Medulla oblongata (tissue), 1 donor: Measurements from ENCODE around the gene LRMDA.

ENCODE experiments used
- DNase-seq: peaks from one replicate; pipeline ENCODE4 v3.0.0-alpha.2; 2015; ENCODE audit errors: extremely low spot score

The LRMDA gene

GRCh38 chr10:75951627-75952026, 520.2 kb downstream of the LRMDA start:
- DNase-seq, result no peak

GRCh38 chr10:75952093-75952492, 520.7 kb downstream of the LRMDA start:
- no peak for DNase-seq

GRCh38 chr10:75954486-75954885, 523.1 kb downstream of the LRMDA start:
- no peak for DNase-seq

- DNase-seq, result peak; percentile 7
Observed at GRCh38 chr10:75955973-75956502, 524.6 kb downstream of the LRMDA start.

GRCh38 chr10:75956624-75957023, 525.2 kb downstream of the LRMDA start:
- no peak for DNase-seq

GRCh38 chr10:75957314-75958120, 526.1 kb downstream of the LRMDA start:
- DNase-seq, result no peak

- DNase-seq, result no peak
Observed at GRCh38 chr10:75959209-75959608, 527.8 kb downstream of the LRMDA start.

- no peak for DNase-seq
Observed at GRCh38 chr10:75959912-75960311, 528.5 kb downstream of the LRMDA start.

GRCh38 chr10:75962395-75963061, 531.1 kb downstream of the LRMDA start:
- DNase-seq, result no peak

GRCh38 chr10:75967491-75967890, 536.1 kb downstream of the LRMDA start:
- no peak for DNase-seq

GRCh38 chr10:75969031-75969430, 537.6 kb downstream of the LRMDA start:
- DNase-seq, result no peak

- DNase-seq, result no peak
Observed at GRCh38 chr10:75971402-75972211, 540.2 kb downstream of the LRMDA start.

GRCh38 chr10:75972491-75973276, 541.3 kb downstream of the LRMDA start:
- no peak for DNase-seq

- no peak for DNase-seq
Observed at GRCh38 chr10:75974080-75974479, 542.7 kb downstream of the LRMDA start.

- peak; percentile 69 for DNase-seq
Observed at GRCh38 chr10:75976681-75977080, 545.3 kb downstream of the LRMDA start.

GRCh38 chr10:75977139-75977538, 545.7 kb downstream of the LRMDA start:
- no peak for DNase-seq

- no peak for DNase-seq
Observed at GRCh38 chr10:75978213-75978612, 546.8 kb downstream of the LRMDA start.

- no peak for DNase-seq
Observed at GRCh38 chr10:75980419-75981002, 549.1 kb downstream of the LRMDA start.

- peak; percentile 31 for DNase-seq
Observed at GRCh38 chr10:75982611-75983369, 551.4 kb downstream of the LRMDA start.

GRCh38 chr10:75984067-75984466, 552.6 kb downstream of the LRMDA start:
- DNase-seq, result no peak
